ENCODE results near the gene ERICH3. TPM values are rescaled to one million over a fixed set of nuclear protein-coding genes. Genes with fewer than 3 reads are reported as not detected.

The ERICH3 gene
- total RNA-seq, 2 donors from 2014 or later, result not detected

GRCh38 chr1:74587888-74588287, 85.7 kb downstream of the ERICH3 start:
- Mint-ChIP-seq H3K4me1 (no peaks in the 10 kb centered on the region), H3K9me3 (no peaks in the 10 kb centered on the region), H3K36me3 (ENCODE audit: low read depth) (no peaks in the 10 kb centered on the region), H3K27ac (no peak overlapping the region), H3K27me3 (ENCODE audit: insufficient read depth) (no peaks in the 10 kb centered on the region), H3K4me3 (no peak overlapping the region)
- no peak overlapping the region for H3K4me3 ChIP-seq (ENCODE audit: low read length)
- H3K27me3 ChIP-seq (ENCODE audit: control insufficient read depth, insufficient read depth, low read length, poor library complexity, severe bottlenecking), result no peaks in the 10 kb centered on the region
- no peaks in the 10 kb centered on the region for H3K4me1 ChIP-seq (ENCODE audit: control insufficient read depth, insufficient read depth, low read length)
- H3K36me3 ChIP-seq (ENCODE audit: control insufficient read depth, insufficient read depth, low read length), result no peaks in the 10 kb centered on the region
- no peak for DNase-seq
- H3K9ac ChIP-seq (ENCODE audit: extremely low read depth, low read length, poor library complexity, severe bottlenecking), result no peak overlapping the region
- no peaks in the 10 kb centered on the region for H3K9me3 ChIP-seq (ENCODE audit: control insufficient read depth, low read length)
- TF ChIP-seq, protein P1, sequence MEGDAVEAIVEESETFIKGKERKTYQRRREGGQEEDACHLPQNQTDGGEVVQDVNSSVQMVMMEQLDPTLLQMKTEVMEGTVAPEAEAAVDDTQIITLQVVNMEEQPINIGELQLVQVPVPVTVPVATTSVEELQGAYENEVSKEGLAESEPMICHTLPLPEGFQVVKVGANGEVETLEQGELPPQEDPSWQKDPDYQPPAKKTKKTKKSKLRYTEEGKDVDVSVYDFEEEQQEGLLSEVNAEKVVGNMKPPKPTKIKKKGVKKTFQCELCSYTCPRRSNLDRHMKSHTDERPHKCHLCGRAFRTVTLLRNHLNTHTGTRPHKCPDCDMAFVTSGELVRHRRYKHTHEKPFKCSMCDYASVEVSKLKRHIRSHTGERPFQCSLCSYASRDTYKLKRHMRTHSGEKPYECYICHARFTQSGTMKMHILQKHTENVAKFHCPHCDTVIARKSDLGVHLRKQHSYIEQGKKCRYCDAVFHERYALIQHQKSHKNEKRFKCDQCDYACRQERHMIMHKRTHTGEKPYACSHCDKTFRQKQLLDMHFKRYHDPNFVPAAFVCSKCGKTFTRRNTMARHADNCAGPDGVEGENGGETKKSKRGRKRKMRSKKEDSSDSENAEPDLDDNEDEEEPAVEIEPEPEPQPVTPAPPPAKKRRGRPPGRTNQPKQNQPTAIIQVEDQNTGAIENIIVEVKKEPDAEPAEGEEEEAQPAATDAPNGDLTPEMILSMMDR (conservative IDR thresholded peaks at IDR 0.05), result no peak
- 98 to 100% methylated on average over 2 of the region's 2 CpGs for WGBS, 2 experiments (ENCODE audit: insufficient coverage in 1 of 2, insufficient read length in 1 of 2)
- H3K27ac ChIP-seq (ENCODE audit: low read depth, low read length), result no peak overlapping the region

DNA sequence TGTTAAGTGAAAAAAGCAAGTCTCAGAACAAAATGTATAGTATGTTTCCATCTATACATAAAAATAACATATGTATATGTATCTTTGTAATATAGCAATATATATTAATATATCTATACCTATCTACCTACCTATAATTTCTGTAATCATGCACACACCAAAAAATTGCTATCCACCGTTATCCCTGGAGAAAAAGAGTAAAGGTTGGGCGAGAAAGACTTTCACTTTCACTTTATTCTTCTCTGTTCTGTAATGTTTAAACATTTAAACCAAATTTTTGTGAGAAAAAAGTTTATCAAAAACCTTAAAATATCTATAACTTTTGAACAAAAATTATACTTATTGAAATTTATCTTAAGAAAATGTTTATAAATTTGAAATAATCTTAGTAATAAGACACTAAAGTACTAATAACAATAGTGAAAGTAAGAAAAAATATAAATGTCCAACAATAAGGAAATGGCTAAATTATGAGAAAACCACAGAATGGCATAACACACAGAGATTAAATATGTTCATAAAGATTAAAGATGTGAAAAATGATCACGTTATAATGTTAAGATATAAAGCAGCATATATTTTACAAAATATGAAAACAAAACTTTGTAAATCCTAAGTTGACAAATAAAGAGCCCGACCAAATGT, 87.2 kb downstream of the ERICH3 start:
- DNase-seq, result no peak
- WGBS, 2 experiments (ENCODE audit: insufficient coverage in 1 of 2, insufficient read length in 1 of 2), result 100% methylated on average over 3 of the region's 4 CpGs; no CpG with 5 or more reads in 1 of the 2 experiments
- no peaks in the 10 kb centered on the region for H3K36me3 Mint-ChIP-seq (ENCODE audit: low read depth)
- H3K9ac ChIP-seq (ENCODE audit: extremely low read depth, low read length, poor library complexity, severe bottlenecking), result no peak overlapping the region
- H3K27ac Mint-ChIP-seq, result no peak overlapping the region
- no peak overlapping the region for H3K4me3 Mint-ChIP-seq
- H3K27me3 ChIP-seq (ENCODE audit: control insufficient read depth, insufficient read depth, low read length, poor library complexity, severe bottlenecking), result no peaks in the 10 kb centered on the region
- no peaks in the 10 kb centered on the region for H3K27me3 Mint-ChIP-seq (ENCODE audit: insufficient read depth)
- H3K4me1 ChIP-seq (ENCODE audit: control insufficient read depth, insufficient read depth, low read length), result no peaks in the 10 kb centered on the region
- no peak overlapping the region for H3K4me3 ChIP-seq (ENCODE audit: low read length)
- H3K9me3 Mint-ChIP-seq, result no peaks in the 10 kb centered on the region
- H3K4me1 Mint-ChIP-seq, result no peaks in the 10 kb centered on the region
- no peak overlapping the region for H3K27ac ChIP-seq (ENCODE audit: low read depth, low read length)
- TF ChIP-seq, protein P1 (conservative IDR thresholded peaks at IDR 0.05), result no peak
- no peaks in the 10 kb centered on the region for H3K9me3 ChIP-seq (ENCODE audit: control insufficient read depth, low read length)
- H3K36me3 ChIP-seq (ENCODE audit: control insufficient read depth, insufficient read depth, low read length), result no peaks in the 10 kb centered on the region

GRCh38 chr1:74584185-74584584, 89.4 kb downstream of the ERICH3 start:
- 88 to 100% methylated on average over 2 of the region's 2 CpGs for WGBS, 2 experiments (ENCODE audit: insufficient coverage in 1 of 2, insufficient read length in 1 of 2)
- Mint-ChIP-seq H3K27me3 (ENCODE audit: insufficient read depth) (no peaks in the 10 kb centered on the region), H3K4me3 (no peak overlapping the region), H3K27ac (no peak overlapping the region), H3K4me1 (no peaks in the 10 kb centered on the region), H3K9me3 (no peaks in the 10 kb centered on the region), H3K36me3 (ENCODE audit: low read depth) (no peaks in the 10 kb centered on the region)
- TF ChIP-seq, protein P1 (conservative IDR thresholded peaks at IDR 0.05), result no peak
- Histone ChIP-seq H3K36me3 (ENCODE audit: control insufficient read depth, insufficient read depth, low read length) (no peaks in the 10 kb centered on the region), H3K27me3 (ENCODE audit: control insufficient read depth, insufficient read depth, low read length, poor library complexity, severe bottlenecking) (no peaks in the 10 kb centered on the region), H3K4me3 (ENCODE audit: low read length) (no peak overlapping the region), H3K4me1 (ENCODE audit: control insufficient read depth, insufficient read depth, low read length) (no peaks in the 10 kb centered on the region), H3K9me3 (ENCODE audit: control insufficient read depth, low read length) (no peaks in the 10 kb centered on the region), H3K9ac (ENCODE audit: extremely low read depth, low read length, poor library complexity, severe bottlenecking) (no peak overlapping the region), H3K27ac (ENCODE audit: low read depth, low read length) (no peak overlapping the region)
- no peak for DNase-seq
